EL (cell line): ENCODE data around the gene SLC19A1.

Experiments
- DNase-seq: peaks from one replicate; pipeline ENCODE4 v3.0.0-alpha.2; 2016

SLC19A1 gene

GRCh38 chr21:45488931-45489721 is 53.1 kb downstream of the SLC19A1 start:
- DNase-seq: no peak

- DNase-seq: no peak
Measured at GRCh38 chr21:45487891-45488600, 54.2 kb downstream of the SLC19A1 start.

GRCh38 chr21:45487161-45487806 is 55.0 kb downstream of the SLC19A1 start:
- no peak for DNase-seq

DNA sequence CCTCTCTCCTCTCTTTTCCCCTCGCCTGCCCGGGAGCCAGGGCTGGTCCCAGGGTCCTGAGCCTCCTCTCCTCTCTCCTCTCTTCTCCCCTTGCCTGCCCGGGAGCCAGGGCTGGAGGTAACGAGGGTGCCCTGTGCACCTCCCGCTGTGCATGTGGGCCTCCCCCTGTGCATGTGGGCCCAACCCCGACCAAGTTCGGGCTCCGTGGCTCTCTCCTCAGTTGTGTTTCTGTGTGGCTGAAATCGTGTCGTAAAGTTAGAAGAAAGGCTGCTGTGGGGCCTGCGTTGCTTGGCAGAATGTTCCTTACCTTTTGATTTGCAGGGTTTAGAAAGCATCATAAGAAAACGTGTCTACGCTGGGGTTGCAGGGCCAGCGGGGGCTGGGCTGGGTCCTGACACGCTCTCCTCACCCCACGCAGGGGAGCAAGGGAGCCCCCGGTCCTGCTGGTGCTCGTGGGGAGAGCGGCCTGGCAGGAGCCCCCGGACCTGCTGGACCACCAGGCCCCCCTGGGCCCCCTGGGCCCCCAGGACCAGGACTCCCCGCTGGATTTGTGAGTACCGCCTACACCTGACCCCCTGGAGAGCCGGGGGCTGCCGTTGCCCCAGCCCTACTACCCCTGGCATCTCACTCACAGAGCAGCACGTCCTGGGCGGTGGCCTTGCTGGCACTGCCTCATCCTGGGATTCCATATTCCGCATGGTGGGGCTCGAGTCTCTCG is 55.6 kb downstream of the SLC19A1 start:
- DNase-seq: no peak

DNA sequence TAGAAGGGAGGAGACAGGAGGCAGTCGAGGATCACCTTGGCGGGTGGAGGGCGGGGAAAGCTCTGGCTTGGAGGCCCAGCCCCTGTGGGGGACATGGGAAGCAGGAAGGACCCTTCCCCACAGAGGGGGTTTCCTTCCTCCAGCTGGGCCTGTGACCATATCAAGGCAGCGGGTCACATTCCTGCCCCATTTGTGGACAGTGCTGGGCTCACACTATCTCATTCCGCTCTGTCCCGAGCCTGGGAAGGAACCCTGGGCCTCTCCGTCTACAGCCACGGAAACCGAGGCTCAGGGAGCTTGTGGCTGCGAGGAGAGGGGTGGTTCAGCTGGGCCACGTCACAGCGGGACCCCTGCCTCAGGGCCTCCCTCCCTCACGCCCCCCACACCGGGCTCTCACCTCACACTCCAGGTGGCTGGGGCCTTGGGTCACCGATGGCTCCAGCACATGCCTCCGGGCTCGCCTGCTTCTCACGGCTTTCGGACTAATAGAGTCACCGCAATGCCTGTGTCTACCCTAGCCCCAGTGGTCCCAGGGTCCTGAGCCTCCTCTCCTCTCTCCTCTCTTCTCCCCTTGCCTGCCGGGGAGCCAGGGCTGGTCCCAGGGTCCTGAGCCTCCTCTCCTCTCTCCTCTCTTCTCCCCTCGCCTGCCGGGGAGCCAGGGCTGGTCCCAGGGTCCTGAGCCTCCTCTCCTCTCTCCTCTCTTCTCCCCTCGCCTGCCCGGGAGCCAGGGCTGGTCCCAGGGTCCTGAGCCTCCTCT is 56.4 kb downstream of the SLC19A1 start:
- DNase-seq: no peak

DNA sequence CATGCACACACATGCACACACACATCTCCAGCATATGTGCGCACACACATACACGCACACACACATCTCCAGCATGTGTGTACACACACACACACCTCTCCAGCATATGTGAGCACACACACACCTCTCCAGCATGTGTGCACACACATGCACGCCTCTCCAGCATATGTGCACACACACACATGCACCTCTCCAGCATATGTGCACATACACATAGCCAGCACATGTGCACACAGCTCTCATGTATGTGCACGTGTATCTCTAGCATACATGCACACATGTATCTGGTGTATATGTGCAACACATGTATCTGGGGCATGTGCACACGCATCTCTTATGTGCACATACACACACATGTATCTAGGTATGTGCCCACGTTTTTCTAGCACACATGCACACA is 57.9 kb downstream of the SLC19A1 start:
- DNase-seq: no peak

DNA sequence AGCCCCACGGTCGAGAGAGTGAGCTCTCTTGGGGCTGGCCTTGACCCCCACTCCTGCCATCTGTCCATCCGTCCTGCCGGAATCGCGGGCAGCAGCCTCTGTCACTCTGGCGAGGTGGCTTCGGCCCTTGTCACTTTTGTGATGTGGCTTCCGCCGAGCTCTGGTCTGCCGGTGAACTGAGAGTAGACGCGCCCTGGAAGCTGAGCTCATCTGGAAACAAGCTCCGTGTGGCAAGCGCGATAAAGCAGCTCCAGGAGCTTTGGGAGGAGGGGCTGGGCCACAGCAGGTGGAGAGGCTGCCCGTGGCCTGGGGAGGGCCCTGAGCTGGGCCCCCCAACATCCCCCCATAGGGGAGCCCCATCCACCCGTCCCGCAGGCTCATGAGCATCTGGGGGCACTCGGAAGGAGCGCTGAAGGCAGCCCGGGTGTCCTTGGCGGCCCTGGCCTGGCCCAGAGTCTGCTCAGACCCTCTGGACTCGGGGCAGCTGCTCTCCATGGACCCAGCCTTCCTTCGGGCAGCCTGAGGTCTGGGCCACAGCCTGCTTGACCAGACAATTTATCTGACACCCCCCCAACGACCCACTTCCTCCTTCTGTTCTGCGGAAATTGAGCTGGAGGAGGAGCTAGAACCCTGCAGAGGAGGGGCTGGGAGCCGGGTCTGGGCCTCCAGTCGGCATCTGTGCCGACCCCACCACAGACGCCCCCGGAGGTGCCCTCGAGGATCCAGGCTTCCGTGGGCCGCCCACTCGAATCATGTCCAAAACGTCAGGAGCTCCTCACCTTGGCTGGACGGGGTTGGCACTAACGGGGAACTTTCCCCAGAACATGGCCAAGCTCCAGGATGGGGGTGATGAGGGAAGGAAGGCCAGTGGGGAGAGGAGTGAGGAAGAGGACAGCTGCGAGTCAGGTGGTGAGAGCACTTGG is 59.1 kb downstream of the SLC19A1 start:
- DNase-seq: no peak

GRCh38 chr21:45481977-45482898 is 60.0 kb downstream of the SLC19A1 start:
- no peak for DNase-seq

- DNase-seq: no peak
Measured at GRCh38 chr21:45481566-45481965, 60.7 kb downstream of the SLC19A1 start.

DNA sequence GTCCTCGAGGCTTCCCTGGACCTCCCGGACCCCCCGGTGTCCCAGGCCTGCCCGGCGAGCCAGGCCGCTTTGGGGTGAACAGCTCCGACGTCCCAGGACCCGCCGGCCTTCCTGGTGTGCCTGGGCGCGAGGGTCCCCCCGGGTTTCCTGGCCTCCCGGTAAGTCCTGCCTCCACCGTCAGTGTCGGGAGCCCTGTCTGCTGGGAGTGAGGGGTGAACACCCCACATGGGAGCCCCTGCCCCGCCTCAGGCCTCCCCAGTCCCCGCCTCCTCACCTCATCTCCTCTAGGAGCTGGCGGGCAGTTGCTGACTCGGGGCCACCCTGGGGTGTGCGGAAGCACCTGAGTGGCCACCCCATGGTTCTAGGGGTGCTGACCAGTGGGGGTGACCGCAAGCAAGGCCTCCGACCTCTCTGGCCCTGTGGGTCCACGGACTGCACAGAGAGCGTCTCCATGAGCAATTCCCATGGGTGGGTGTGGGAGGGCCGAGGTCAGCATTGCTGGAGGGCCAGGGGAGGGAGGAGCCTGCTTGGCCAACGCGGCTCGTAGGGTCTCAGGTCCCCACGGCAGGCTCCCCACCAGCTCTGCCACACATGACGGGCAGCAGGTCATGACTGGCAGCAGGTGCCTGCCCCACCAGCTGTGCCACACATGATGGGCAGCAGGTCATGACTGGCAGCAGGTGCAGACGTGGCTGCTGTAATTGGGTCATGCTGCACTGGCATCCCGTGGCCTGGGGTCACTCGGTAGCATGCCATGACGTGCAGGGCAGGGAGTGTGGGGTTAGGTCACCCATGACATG is 61.3 kb downstream of the SLC19A1 start:
- DNase-seq: no peak

DNA sequence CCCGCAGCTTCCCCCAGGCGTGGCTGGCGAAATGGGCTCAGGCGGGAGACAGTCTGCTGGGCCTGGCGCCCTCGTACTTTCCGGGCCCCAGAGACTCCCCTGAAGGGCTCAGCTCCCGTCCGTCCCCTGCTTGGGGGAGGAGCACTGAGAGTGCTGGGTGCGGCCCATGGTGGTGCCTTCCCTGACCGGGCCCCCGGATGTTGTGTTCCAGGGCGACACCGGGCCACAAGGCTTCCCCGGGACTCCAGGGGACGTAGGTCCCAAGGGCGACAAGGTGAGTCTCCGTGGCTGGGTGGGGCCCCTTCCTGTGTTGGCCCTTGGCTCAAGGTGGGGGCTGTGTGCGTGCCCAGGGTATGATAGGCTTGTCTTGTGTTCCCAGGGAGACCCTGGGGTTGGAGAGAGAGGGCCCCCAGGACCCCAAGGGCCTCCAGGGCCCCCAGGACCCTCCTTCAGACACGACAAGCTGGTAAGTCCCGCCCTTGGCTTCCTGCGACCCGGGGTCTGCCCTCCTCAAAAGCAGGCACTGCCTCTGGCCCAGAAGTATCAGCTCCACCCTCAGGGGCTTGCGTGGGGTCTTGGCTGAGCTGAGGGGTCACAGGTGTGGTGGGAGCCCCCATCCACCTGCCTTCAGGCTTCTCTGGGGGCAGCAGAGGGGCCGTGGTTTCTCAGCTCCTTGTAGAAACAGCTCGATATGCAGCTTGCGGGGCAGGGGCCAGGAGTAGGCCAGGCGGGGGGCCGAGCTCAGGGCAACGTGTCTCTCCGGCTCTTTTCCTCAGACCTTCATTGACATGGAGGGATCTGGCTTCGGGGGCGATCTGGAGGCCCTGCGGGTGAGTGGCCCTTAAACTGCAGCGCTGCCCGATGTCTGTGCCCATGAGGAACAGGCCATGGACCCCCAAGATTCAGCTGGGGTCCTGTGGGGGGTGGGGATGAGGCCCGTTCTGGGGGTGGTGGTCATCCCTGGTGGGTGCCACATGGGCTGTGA is 62.3 kb downstream of the SLC19A1 start:
- DNase-seq: no peak

- DNase-seq: no peak
Measured at GRCh38 chr21:45478816-45479669, 63.2 kb downstream of the SLC19A1 start.

- peak; percentile 13 for DNase-seq
Measured at GRCh38 chr21:45478115-45478801, 64.0 kb downstream of the SLC19A1 start.

GRCh38 chr21:45477176-45478114 is 64.8 kb downstream of the SLC19A1 start:
- DNase-seq: no peak

DNA sequence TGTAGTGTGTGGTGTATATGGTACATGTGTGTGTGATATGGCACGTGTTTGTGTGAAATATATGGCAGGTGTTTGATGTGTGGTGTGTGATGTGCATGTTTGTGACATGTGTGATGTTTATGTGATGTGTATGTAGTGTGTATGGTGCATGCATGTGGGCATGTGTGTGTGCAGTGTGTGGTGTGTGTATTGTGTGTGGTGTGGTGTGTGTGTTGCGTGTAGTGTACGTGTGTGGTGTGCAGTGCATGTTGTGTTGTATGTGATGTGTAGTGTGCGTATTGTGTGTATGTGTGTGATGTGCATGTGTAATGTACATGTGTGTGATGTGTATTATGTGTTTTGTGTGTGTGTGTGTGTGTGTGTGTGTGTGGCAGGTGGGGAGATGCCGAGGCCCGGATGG is 65.7 kb downstream of the SLC19A1 start:
- no peak for DNase-seq
